ENCODE data around the gene GPR35.

DNA sequence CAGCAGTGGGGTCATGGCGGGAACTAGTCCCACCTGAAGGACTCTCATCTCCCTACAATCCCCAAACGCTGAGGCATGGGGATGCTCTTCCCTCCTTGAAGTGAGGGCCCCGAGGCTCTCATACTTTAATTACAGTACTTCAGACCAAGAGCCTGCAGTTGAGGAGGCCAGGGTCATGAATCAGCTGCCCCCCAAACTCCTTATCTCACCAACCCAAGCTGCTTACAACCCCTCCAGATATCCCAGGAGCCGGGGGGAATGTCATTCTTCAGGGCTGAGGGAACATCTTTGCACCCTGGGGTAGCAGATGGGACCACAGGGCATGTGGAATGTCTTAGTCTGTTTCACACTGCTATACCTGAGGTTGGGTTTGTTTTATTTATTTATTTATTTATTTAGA is 41.5 kb upstream of the GPR35 start:
- TF ChIP-seq, protein P1, sequence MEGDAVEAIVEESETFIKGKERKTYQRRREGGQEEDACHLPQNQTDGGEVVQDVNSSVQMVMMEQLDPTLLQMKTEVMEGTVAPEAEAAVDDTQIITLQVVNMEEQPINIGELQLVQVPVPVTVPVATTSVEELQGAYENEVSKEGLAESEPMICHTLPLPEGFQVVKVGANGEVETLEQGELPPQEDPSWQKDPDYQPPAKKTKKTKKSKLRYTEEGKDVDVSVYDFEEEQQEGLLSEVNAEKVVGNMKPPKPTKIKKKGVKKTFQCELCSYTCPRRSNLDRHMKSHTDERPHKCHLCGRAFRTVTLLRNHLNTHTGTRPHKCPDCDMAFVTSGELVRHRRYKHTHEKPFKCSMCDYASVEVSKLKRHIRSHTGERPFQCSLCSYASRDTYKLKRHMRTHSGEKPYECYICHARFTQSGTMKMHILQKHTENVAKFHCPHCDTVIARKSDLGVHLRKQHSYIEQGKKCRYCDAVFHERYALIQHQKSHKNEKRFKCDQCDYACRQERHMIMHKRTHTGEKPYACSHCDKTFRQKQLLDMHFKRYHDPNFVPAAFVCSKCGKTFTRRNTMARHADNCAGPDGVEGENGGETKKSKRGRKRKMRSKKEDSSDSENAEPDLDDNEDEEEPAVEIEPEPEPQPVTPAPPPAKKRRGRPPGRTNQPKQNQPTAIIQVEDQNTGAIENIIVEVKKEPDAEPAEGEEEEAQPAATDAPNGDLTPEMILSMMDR (IDR thresholded peaks at IDR 0.05; ENCODE audit: low read depth, low read length) = no peak
- TF ChIP-seq EZH2phosphoT487 (IDR thresholded peaks at IDR 0.05; ENCODE audit: low read depth) = no peak

All from OCI-LY3 (cell line).